SU-DHL-6 (cell line): ENCODE measurements around the gene HOXD12.

Source experiments
- CTCF ChIP-seq: fragments of 200-600 bp; sonication (generic); IDR thresholded peaks from one replicate; pipeline ENCODE4 v1.5.1; 2017; ENCODE audit warnings: antibody characterized with exemption, mild to moderate bottlenecking, low read length, moderate library complexity; ENCODE audit not compliant: insufficient read depth, poor library complexity, severe bottlenecking
- EZH2phosphoT487 ChIP-seq: fragments of 200-600 bp; sonication (generic), shearing (Covaris generic); conservative IDR thresholded peaks from 2 replicates; pipeline ENCODE4 v1.6.1; 2018; ENCODE audit warnings: mild to moderate bottlenecking, antibody characterized with exemption, low read length, moderate library complexity, mixed read lengths

GRCh38 chr2:176117162-176117822 is 17.7 kb downstream of the HOXD12 start:
- no peak for TF ChIP-seq CTCF
- no peak for TF ChIP-seq EZH2phosphoT487
